ENCODE data around the gene TRIM42.

The TRIM42 gene

DNA sequence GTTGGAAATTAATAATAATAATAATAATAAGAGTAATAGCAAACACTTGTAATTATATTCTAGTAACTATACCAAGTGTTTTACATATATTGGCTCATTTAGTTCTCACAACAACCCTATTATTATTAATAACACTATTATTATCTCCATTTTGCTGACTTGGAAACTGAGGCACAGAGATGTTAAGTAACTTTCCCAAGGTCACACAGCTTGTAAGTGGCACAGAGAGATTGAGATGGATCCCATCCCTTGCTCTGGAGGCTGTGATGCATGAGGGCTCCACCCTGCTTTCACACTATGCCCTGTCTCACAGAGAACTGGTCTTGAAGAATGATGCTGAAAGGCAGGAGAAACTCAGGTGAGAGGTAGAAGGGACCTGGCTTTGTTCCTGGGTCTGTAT, 31.9 kb downstream of the TRIM42 start:
- Histone ChIP-seq H3K4me3 (replicated peaks; ENCODE audit: low read depth, low read length) (no peak overlapping the region), H3K36me3 (ENCODE audit: control insufficient read depth, insufficient read depth, low read length) (no peaks in the 10 kb centered on the region), H3K27me3 (replicated peaks; ENCODE audit: control insufficient read depth, insufficient read depth, low read length) (no peaks in the 10 kb centered on the region; the same call in 1 of the 2 replicates)
- DNase-seq (ENCODE audit: extremely low read depth, insufficient read length) = no peak
- TF ChIP-seq, protein P1, sequence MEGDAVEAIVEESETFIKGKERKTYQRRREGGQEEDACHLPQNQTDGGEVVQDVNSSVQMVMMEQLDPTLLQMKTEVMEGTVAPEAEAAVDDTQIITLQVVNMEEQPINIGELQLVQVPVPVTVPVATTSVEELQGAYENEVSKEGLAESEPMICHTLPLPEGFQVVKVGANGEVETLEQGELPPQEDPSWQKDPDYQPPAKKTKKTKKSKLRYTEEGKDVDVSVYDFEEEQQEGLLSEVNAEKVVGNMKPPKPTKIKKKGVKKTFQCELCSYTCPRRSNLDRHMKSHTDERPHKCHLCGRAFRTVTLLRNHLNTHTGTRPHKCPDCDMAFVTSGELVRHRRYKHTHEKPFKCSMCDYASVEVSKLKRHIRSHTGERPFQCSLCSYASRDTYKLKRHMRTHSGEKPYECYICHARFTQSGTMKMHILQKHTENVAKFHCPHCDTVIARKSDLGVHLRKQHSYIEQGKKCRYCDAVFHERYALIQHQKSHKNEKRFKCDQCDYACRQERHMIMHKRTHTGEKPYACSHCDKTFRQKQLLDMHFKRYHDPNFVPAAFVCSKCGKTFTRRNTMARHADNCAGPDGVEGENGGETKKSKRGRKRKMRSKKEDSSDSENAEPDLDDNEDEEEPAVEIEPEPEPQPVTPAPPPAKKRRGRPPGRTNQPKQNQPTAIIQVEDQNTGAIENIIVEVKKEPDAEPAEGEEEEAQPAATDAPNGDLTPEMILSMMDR (IDR thresholded peaks at IDR 0.05; ENCODE audit: insufficient read depth, low read length, poor library complexity, severe bottlenecking) = no peak

DNA sequence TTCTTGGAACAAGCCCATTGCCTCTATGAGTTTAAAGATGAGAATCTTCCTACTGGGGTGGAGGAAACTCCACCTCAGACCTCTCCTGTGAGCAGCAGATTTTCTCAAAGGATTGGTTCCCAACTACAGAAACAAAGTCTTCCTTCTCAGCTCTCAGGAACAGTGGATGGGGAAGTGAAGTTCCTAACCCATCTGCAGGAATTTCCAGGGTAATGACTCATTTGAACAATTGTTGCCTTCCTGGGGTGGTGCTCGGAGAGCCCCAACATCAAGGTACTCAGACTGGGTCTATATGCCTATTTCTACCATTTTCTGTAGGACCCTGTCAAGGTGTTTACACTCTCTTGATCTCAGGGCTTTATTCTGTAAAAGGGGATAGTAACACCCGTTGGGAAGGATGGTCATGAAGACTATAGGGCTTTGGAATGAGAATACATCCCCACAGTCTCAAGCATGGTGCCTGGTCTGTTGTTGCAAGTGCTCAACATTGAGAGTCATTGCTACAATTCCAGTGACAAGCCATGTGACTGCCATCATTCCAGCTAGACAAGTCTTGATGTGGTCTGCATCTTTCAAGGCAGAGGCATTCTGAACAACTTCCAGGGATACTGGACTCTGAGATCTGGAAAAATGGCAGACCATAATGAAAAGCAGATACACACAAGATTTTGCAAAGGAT, 33.0 kb downstream of the TRIM42 start:
- DNase-seq (ENCODE audit: extremely low read depth, insufficient read length) = no peak

DNA sequence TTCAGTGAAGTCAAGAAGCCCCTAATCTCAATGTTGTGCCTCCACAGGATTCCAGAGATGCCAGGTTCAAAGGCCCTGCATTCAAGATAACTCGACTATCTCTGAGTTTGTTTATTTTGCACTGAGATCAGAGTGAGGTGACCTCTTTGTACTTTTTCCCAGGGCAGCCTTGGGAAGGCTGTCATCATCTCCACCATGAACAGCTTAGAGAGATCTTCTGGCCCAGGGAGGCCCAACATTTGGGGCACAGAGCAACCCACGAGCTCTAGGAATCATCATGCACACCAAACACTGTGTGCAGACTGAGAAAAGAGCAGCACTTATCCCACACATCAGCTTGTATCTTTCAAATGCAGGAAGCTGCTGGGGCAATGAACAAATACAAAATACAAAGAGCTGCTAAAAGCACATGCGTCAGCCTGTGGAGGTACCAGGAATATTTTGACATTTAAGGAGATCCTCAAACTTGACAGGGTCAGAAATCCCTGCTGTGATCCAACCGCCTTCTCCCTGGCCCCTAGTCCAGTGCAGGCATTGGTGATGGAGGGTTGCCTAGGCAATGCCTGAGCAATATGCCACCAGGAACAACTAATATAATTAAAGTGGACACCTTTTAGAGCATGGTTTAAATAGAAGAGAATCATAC, 33.6 kb downstream of the TRIM42 start:
- TF ChIP-seq, protein P1 (IDR thresholded peaks at IDR 0.05; ENCODE audit: insufficient read depth, low read length, poor library complexity, severe bottlenecking) = no peak
- Histone ChIP-seq H3K36me3 (ENCODE audit: control insufficient read depth, insufficient read depth, low read length) (no peaks in the 10 kb centered on the region), H3K27me3 (replicated peaks; ENCODE audit: control insufficient read depth, insufficient read depth, low read length) (no peaks in the 10 kb centered on the region; the same call in 1 of the 2 replicates), H3K4me3 (replicated peaks; ENCODE audit: low read depth, low read length) (no peak overlapping the region)
- DNase-seq (ENCODE audit: extremely low read depth, insufficient read length) = no peak

More for the DNA sequence above, 33.0 kb downstream of the TRIM42 start:
- no peaks in the 10 kb centered on the region for H3K36me3 ChIP-seq (ENCODE audit: control insufficient read depth, insufficient read depth, low read length)
- no peaks in the 10 kb centered on the region; the same call in 1 of the 2 replicates for H3K27me3 ChIP-seq (replicated peaks; ENCODE audit: control insufficient read depth, insufficient read depth, low read length)
- H3K4me3 ChIP-seq (replicated peaks; ENCODE audit: low read depth, low read length) = no peak overlapping the region
- TF ChIP-seq, protein P1 (IDR thresholded peaks at IDR 0.05; ENCODE audit: insufficient read depth, low read length, poor library complexity, severe bottlenecking) = no peak

DNA sequence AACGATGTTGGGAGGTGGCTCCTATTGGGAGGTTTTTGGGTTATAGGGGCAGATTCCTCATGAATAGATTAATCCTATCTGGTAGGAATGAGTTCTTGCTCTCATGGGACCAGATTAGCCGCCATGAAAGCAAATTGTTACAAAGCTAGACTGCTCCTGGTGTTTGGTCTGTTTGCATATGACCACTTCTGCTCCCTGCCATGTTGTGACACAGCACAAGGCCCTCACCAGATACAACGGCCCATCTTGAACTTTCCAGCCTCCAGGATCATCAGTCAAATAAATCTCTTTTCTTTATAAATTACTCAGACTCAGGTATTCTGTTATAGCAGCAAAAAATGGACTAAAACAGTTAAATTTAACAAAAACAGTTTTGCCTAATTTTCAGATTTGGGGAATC, 34.4 kb downstream of the TRIM42 start:
- Histone ChIP-seq H3K27me3 (replicated peaks; ENCODE audit: control insufficient read depth, insufficient read depth, low read length) (no peaks in the 10 kb centered on the region; the same call in 1 of the 2 replicates), H3K4me3 (replicated peaks; ENCODE audit: low read depth, low read length) (no peak overlapping the region), H3K36me3 (ENCODE audit: control insufficient read depth, insufficient read depth, low read length) (no peaks in the 10 kb centered on the region)
- DNase-seq (ENCODE audit: extremely low read depth, insufficient read length) = no peak
- TF ChIP-seq, protein P1 (IDR thresholded peaks at IDR 0.05; ENCODE audit: insufficient read depth, low read length, poor library complexity, severe bottlenecking) = no peak

DNA sequence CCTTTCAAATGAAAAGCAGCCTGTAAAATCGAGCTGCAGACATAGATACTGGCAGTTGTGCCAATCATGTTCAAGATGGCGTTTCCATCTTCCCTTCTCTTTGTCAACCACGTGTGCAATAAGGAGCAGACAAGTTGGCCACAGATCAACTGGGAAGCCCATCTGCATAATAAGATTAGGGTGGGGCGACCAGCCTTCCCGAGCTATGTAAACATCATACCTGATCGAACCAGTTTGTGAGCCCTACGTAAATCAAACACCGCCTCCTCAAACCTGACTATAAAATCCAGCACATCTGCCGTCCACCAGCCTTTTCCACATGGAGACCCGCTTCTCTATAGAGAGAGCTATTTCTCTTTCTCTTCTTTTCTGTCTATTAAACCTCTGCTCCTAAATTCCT, 37.2 kb downstream of the TRIM42 start:
- no peaks in the 10 kb centered on the region; the same call in 1 of the 2 replicates for H3K27me3 ChIP-seq (replicated peaks; ENCODE audit: control insufficient read depth, insufficient read depth, low read length)
- no peak overlapping the region for H3K4me3 ChIP-seq (replicated peaks; ENCODE audit: low read depth, low read length)
- TF ChIP-seq, protein P1 (IDR thresholded peaks at IDR 0.05; ENCODE audit: insufficient read depth, low read length, poor library complexity, severe bottlenecking) = no peak
- no peak for DNase-seq (ENCODE audit: extremely low read depth, insufficient read length)
- no peaks in the 10 kb centered on the region for H3K36me3 ChIP-seq (ENCODE audit: control insufficient read depth, insufficient read depth, low read length)
